Measurements from ENCODE around the gene ADM.

The ADM gene

GRCh38 chr11:10329935-10330334 is 25.1 kb downstream of the ADM start:
- no peak for DNase-seq

- no peak for DNase-seq
Measured at GRCh38 chr11:10331548-10332289, 26.8 kb downstream of the ADM start.

GRCh38 chr11:10333490-10333889 is 28.6 kb downstream of the ADM start:
- DNase-seq: no peak

GRCh38 chr11:10338287-10338686 is 33.4 kb downstream of the ADM start:
- DNase-seq: no peak

- no peak for DNase-seq
Measured at GRCh38 chr11:10348650-10349280, 43.9 kb downstream of the ADM start.

GRCh38 chr11:10349281-10349665 is 44.4 kb downstream of the ADM start:
- DNase-seq: no peak

- DNase-seq: no peak
Measured at GRCh38 chr11:10349806-10350205, 44.9 kb downstream of the ADM start.

- no peak for DNase-seq
Measured at GRCh38 chr11:10350334-10350733, 45.5 kb downstream of the ADM start.

GRCh38 chr11:10351435-10351764 is 46.5 kb downstream of the ADM start:
- no peak for DNase-seq

- DNase-seq: peak; percentile 83
Measured at GRCh38 chr11:10351765-10352641, 47.1 kb downstream of the ADM start.

GRCh38 chr11:10352921-10353550 is 48.2 kb downstream of the ADM start:
- DNase-seq: no peak

- DNase-seq: no peak
Measured at GRCh38 chr11:10354389-10354788, 49.5 kb downstream of the ADM start.

GRCh38 chr11:10355257-10355661 is 50.4 kb downstream of the ADM start:
- no peak for DNase-seq

GRCh38 chr11:10356161-10356560 is 51.3 kb downstream of the ADM start:
- DNase-seq: no peak
